Neural crest cell (in vitro differentiated cells): ENCODE data around the gene PRR16. TPM values are rescaled to one million over a fixed set of nuclear protein-coding genes. Genes with fewer than 3 reads are reported as not detected.
"Not testable (repeated sequence)": the region's sequence is repeated elsewhere in the genome, so short reads cannot be mapped to it uniquely, and the experiment has no call there.

Experiments used
- DNase-seq: peaks from one replicate; pipeline ENCODE4 v3.0.0; 2021; ENCODE audit warnings: low read depth, mixed read lengths, low spot score
- H3K27ac Mint-ChIP-seq: one replicate; pipeline ENCODE4 v1.8.0; 2021; ENCODE audit warnings: mild to moderate bottlenecking, mixed read lengths; ENCODE audit not compliant: unreplicated experiment
- H3K27me3 Mint-ChIP-seq: 2 replicates; pipeline ENCODE4 v1.8.0; 2021; ENCODE audit warnings: low read depth, mild to moderate bottlenecking, mixed read lengths
- H3K36me3 Mint-ChIP-seq: 2 replicates; pipeline ENCODE4 v1.8.0; 2021; ENCODE audit warnings: low read depth, mild to moderate bottlenecking, mixed read lengths
- H3K4me1 Mint-ChIP-seq: 2 replicates; pipeline ENCODE4 v1.8.0; 2021; ENCODE audit warnings: mixed read lengths
- H3K4me3 Mint-ChIP-seq: one replicate; pipeline ENCODE4 v1.8.0; 2021; ENCODE audit warnings: mild to moderate bottlenecking, mixed read lengths
- H3K9me3 Mint-ChIP-seq: 2 replicates; pipeline ENCODE4 v1.8.0; 2021; ENCODE audit warnings: mixed read lengths
- CTCF ChIP-seq: fragments of 200-600 bp; sonication (generic); conservative IDR thresholded peaks from 2 replicates; pipeline ENCODE4 v1.5.0; 2021; ENCODE audit warnings: antibody characterized with exemption, mild to moderate bottlenecking
- total RNA-seq: library from RNA; stranded (reverse); gene quantifications from 2 replicates; pipeline ENCODE4 v1.2.1, GENCODE V29; 2021

PRR16 gene
- total RNA-seq, 1 donor from 2014 or later, result not detected

- not testable (repeated sequence) for H3K27ac Mint-ChIP-seq, H3K4me3 Mint-ChIP-seq, H3K9me3 Mint-ChIP-seq, H3K36me3 Mint-ChIP-seq, DNase-seq
- H3K4me1 Mint-ChIP-seq, result peaks cover 13% of the 10 kb centered on the region
- peaks cover 52% of the 10 kb centered on the region for H3K27me3 Mint-ChIP-seq
These were observed 238.9 kb downstream of the PRR16 start for GRCh38 chr5:120702817-120703538.

- Mint-ChIP-seq H3K4me1 (peaks cover 13% of the 10 kb centered on the region), H3K4me3 (no peak overlapping the region), H3K9me3 (no peaks in the 10 kb centered on the region), H3K27me3 (peaks cover 49% of the 10 kb centered on the region), H3K27ac (no peak overlapping the region), H3K36me3 (peaks cover 5% of the 10 kb centered on the region)
- no peak for DNase-seq
- no peak for TF ChIP-seq CTCF
These were observed 240.0 kb downstream of the PRR16 start for GRCh38 chr5:120703918-120704587.

GRCh38 chr5:120706877-120707276 is 242.8 kb downstream of the PRR16 start:
- Mint-ChIP-seq H3K4me3 (no peak overlapping the region), H3K4me1 (peaks cover 13% of the 10 kb centered on the region), H3K9me3 (peaks cover 5% of the 10 kb centered on the region), H3K27ac (no peak overlapping the region), H3K36me3 (peaks cover 5% of the 10 kb centered on the region), H3K27me3 (peaks cover 24% of the 10 kb centered on the region)
- TF ChIP-seq CTCF, result no peak
- no peak for DNase-seq

- peaks cover 2% of the 10 kb centered on the region for H3K9me3 Mint-ChIP-seq
- no peaks in the 10 kb centered on the region for H3K36me3 Mint-ChIP-seq
- no peak overlapping the region for H3K4me3 Mint-ChIP-seq
- no peaks in the 10 kb centered on the region for H3K4me1 Mint-ChIP-seq
- TF ChIP-seq CTCF, result no peak
- no peak overlapping the region for H3K27ac Mint-ChIP-seq
- H3K27me3 Mint-ChIP-seq, result no peaks in the 10 kb centered on the region
- no peak for DNase-seq
These were observed 253.3 kb downstream of the PRR16 start for GRCh38 chr5:120717381-120717780.

GRCh38 chr5:120730214-120730613 is 266.1 kb downstream of the PRR16 start:
- no peak for TF ChIP-seq CTCF
- DNase-seq, result no peak
- H3K4me1 Mint-ChIP-seq, result no peaks in the 10 kb centered on the region
- H3K9me3 Mint-ChIP-seq, result no peaks in the 10 kb centered on the region
- no peaks in the 10 kb centered on the region for H3K27me3 Mint-ChIP-seq
- H3K4me3 Mint-ChIP-seq, result no peak overlapping the region
- no peaks in the 10 kb centered on the region for H3K36me3 Mint-ChIP-seq
- H3K27ac Mint-ChIP-seq, result no peak overlapping the region

GRCh38 chr5:120734033-120734432 is 269.9 kb downstream of the PRR16 start:
- H3K27ac Mint-ChIP-seq, result no peak overlapping the region
- H3K9me3 Mint-ChIP-seq, result no peaks in the 10 kb centered on the region
- H3K4me1 Mint-ChIP-seq, result no peaks in the 10 kb centered on the region
- no peaks in the 10 kb centered on the region for H3K27me3 Mint-ChIP-seq
- no peak overlapping the region for H3K4me3 Mint-ChIP-seq
- no peak for TF ChIP-seq CTCF
- H3K36me3 Mint-ChIP-seq, result no peaks in the 10 kb centered on the region
- DNase-seq, result no peak
